Measurements from ENCODE around the gene STXBP2.

Gene STXBP2

GRCh38 chr19:7661744-7662538 is 25.0 kb downstream of the STXBP2 start:
- Histone ChIP-seq H3K27ac (no peak overlapping the region), H3K27me3 (replicated peaks) (no peaks in the 10 kb centered on the region), H3K36me3 (replicated peaks) (no peaks in the 10 kb centered on the region), H3K4me3 (ENCODE audit: low read depth, low read length) (no peak overlapping the region)
- no peak for TF ChIP-seq CTCF (IDR thresholded peaks at IDR 0.05; ENCODE audit: low read depth, low read length, missing control alignments)
- no peak for DNase-seq
- in situ Hi-C loops (cut with HindIII; ENCODE audit: low pct_ligation_motif_present, low sequenced_read_pairs): no loop called here

- Histone ChIP-seq H3K27me3 (replicated peaks) (no peaks in the 10 kb centered on the region), H3K36me3 (replicated peaks) (no peaks in the 10 kb centered on the region), H3K4me3 (ENCODE audit: low read depth, low read length) (no peak overlapping the region), H3K27ac (no peak overlapping the region)
- TF ChIP-seq CTCF (IDR thresholded peaks at IDR 0.05; ENCODE audit: low read depth, low read length, missing control alignments): no peak
- no peak for DNase-seq
- in situ Hi-C loops (cut with HindIII; ENCODE audit: low pct_ligation_motif_present, low sequenced_read_pairs): no loop called here
Observed at GRCh38 chr19:7662657-7663056, 25.7 kb downstream of the STXBP2 start.

- no peak overlapping the region for H3K4me3 ChIP-seq (ENCODE audit: low read depth, low read length)
- no peak overlapping the region for H3K27ac ChIP-seq
- in situ Hi-C loops (cut with HindIII; ENCODE audit: low pct_ligation_motif_present, low sequenced_read_pairs): no loop called here
- TF ChIP-seq CTCF (IDR thresholded peaks at IDR 0.05; ENCODE audit: low read depth, low read length, missing control alignments): no peak
- H3K36me3 ChIP-seq (replicated peaks): no peaks in the 10 kb centered on the region
- no peaks in the 10 kb centered on the region for H3K27me3 ChIP-seq (replicated peaks)
- DNase-seq: no peak
Observed at GRCh38 chr19:7663706-7664105, 26.8 kb downstream of the STXBP2 start.

GRCh38 chr19:7665076-7665475 is 28.2 kb downstream of the STXBP2 start:
- H3K36me3 ChIP-seq (replicated peaks): no peaks in the 10 kb centered on the region
- TF ChIP-seq CTCF (IDR thresholded peaks at IDR 0.05; ENCODE audit: low read depth, low read length, missing control alignments): no peak
- DNase-seq: no peak
- in situ Hi-C loops (cut with HindIII; ENCODE audit: low pct_ligation_motif_present, low sequenced_read_pairs): no loop called here
- H3K4me3 ChIP-seq (ENCODE audit: low read depth, low read length): no peak overlapping the region
- no peak overlapping the region for H3K27ac ChIP-seq
- no peaks in the 10 kb centered on the region for H3K27me3 ChIP-seq (replicated peaks)

GRCh38 chr19:7668842-7669241 is 31.9 kb downstream of the STXBP2 start, which contains the start of gene RETN:
Gene RETN (plus strand): TSS chr19:7669049. CDS start chr19:7669327, 278 bp downstream.
- in situ Hi-C loops (cut with HindIII; ENCODE audit: low pct_ligation_motif_present, low sequenced_read_pairs): no loop called here
- Histone ChIP-seq H3K27ac (no peak within 1 kb of the TSS), H3K4me3 (ENCODE audit: low read depth, low read length) (no peak within 1 kb of the TSS), H3K36me3 (replicated peaks) (no peaks in the 10 kb centered on the region), H3K27me3 (replicated peaks) (no peaks in the 10 kb centered on the region)
- no peak for DNase-seq
- no peak for TF ChIP-seq CTCF (IDR thresholded peaks at IDR 0.05; ENCODE audit: low read depth, low read length, missing control alignments)

GRCh38 chr19:7669641-7670040 is 32.7 kb downstream of the STXBP2 start:
- no peak overlapping the region for H3K4me3 ChIP-seq (ENCODE audit: low read depth, low read length)
- no peaks in the 10 kb centered on the region for H3K27me3 ChIP-seq (replicated peaks)

More at GRCh38 chr19:7669641-7670040, 32.7 kb downstream of the STXBP2 start:
- no peak for TF ChIP-seq CTCF (IDR thresholded peaks at IDR 0.05; ENCODE audit: low read depth, low read length, missing control alignments)
- no peak overlapping the region for H3K27ac ChIP-seq
- no peaks in the 10 kb centered on the region for H3K36me3 ChIP-seq (replicated peaks)
- in situ Hi-C loops (cut with HindIII; ENCODE audit: low pct_ligation_motif_present, low sequenced_read_pairs): no loop called here
- no peak for DNase-seq
